HG02981 (cell line): ENCODE data around the gene TRAK2.
"Not testable (repeated sequence)": the region's sequence is repeated elsewhere in the genome, so short reads cannot be mapped to it uniquely, and the experiment has no call there.

ENCODE experiments used
- ATAC-seq: cut with Tn5 transposase; IDR thresholded peaks from one replicate; pipeline ENCODE4 v1.9.1; 2021; ENCODE audit warnings: mild to moderate bottlenecking, moderate library complexity; ENCODE audit not compliant: unreplicated experiment

Gene TRAK2

DNA sequence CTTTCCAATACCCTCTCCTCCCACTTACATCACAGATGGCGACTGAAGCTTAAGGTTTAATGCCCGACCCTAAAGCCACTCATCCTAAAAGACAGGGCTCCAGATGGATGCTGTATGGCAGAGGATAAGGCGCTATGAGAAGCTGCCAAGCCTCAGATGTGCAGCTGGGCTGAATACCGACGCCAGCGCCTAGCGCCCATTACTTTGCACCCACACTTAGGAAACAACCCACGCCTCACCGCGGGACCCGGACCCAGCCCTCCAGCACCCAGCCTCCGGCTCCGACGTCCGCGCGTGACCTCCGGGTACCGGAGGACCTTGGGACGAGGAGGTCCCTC lies 335 bp downstream of the TRAK2 start:
- no peak for ATAC-seq

- no peak for ATAC-seq
Observed at GRCh38 chr2:201448701-201449100, 2.6 kb downstream of the TRAK2 start.

DNA sequence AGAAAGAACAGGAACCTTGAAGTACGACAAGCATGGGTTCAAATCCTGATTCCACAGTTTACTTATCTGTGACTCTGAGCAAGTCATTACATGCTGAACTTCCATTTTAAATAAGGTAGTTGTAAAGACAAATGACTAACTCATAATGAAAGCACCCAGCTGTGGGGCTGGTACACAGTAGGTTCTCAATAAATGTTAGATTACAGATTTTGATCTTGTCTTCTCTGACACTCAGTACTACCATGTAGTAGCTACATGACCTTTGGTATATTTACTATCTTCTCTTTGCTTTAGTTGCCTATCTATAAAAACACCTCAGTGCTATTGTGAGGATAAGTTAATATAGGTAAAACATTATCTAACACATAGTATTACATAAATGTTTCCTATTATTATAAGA lies 3.2 kb downstream of the TRAK2 start:
- no peak for ATAC-seq

DNA sequence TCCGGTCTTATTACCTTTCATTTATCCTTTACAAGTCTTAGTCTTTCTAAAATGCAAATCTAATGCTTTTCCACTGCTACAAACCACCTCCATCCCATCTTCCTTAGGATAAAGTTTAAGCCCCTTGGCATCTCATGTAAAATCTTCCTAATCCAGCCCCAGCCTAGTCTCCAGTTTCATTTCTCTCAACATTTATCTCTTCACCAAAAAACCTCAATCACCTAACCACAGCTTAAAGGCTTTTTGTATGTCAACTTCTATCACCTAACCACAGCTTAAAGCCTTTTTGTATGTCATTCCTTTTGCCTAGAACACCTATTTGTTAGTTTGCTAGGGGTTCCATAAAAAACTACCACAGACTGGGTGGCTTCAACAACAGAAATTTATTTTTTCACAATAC lies 4.2 kb downstream of the TRAK2 start:
- no peak for ATAC-seq

GRCh38 chr2:201444746-201445465 lies 6.4 kb downstream of the TRAK2 start:
- no peak for ATAC-seq

- no peak for ATAC-seq
Observed at GRCh38 chr2:201441409-201441808, 9.8 kb downstream of the TRAK2 start.

DNA sequence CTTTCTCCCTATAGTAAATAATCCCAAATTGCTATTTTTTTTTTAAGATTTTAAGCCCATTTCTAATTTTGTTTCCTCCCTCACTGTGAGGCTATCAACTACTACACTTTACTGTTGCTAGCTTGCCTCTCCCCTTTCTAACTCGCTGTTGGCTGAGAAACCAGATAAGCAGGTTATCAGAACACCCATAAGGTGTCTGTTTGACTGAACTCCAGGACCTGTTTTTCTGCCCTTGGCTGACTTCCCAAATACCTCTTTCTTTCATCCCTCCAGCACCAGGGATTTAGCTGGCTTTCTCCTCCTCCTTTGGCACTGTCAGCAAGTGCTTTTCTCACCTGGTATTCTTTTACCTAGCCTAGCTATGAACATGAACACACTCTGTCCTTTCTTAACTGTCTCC lies 11.1 kb downstream of the TRAK2 start:
- no peak for ATAC-seq

GRCh38 chr2:201439336-201439922 lies 11.8 kb downstream of the TRAK2 start:
- ATAC-seq: not testable (repeated sequence)

GRCh38 chr2:201436141-201436540 lies 15.1 kb downstream of the TRAK2 start:
- no peak for ATAC-seq

DNA sequence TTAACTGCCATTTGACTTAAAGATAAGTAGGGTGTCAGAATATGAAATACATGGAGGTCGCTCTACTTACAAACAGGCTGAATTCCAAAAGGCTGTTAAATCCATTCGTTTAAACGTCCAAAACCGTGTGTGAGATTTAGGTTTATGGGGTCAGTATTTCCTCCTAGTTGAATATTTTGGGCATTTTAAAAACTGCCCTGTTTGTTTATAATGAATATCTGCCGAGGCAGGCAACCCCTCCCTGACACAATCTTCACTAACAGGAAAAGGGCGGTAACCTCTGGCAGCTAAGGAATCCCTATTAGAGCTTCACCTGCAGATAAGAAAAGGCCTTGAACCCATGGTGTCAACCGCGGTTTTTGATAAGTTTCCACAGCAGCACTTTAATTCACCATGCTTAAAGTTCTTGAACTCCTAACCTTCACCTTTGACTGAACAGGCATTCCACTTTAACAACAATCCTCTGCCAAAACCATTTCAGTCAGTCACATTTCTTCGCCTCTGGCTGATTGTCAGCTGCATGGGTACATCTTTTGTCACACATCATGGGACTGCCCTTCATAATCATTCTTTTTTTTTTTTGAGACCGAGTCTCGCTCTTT lies 17.8 kb downstream of the TRAK2 start:
- no peak for ATAC-seq

DNA sequence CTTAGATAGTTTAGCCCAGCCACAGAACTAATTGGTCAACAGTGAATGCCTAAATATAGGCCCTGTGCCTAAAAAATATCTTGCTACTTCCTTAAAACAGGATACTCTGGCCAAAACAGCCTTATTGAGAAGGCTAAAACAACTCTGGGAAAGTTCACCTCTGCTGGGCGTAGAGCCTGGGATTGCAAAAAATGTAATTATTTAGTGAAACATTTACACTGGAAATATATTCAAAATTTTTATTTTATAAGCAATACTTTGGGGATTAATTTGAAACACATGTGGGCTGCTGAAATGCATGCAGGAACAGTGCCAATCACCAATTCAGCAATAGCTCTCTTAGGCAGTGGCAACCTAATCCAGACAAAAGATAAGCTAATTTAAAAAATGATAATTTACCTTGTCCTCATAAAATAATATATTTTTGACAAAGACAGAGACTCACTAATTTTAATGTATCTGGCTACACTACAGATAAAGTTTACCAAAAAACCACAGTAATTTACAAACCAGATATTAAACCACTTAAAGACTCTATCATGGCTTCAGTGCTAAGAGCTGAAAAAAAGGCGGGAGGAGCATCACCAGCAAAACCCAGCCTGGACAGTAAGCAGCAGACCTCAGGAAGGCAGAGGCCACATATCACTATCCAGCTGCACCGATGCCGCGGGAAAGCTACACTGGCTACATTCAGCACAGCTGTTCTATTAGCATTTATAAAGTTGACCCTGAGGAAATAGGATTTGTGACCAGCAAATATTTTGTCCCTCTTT lies 18.5 kb downstream of the TRAK2 start:
- no peak for ATAC-seq

GRCh38 chr2:201432038-201432620 lies 19.1 kb downstream of the TRAK2 start:
- no peak for ATAC-seq

DNA sequence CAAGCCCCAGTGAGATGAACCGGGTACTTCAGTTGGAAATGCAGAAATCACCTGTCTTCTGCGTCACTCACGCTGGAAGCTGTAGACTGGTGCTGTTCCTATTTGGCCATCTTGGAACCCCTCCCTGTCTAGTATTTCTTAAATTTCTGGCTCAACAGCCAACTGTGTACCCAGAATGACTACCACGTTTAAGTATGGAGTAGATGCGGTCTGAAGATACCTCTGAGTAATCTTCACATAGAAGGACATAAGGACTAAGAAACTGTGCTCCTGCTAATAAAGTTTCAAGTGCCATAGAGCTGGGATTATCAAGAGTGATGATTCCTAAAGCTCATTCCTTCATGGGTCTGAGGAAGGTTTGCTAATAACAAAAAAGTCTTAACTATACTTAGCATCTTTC lies 20.4 kb downstream of the TRAK2 start:
- no peak for ATAC-seq

- not testable (repeated sequence) for ATAC-seq
Observed at GRCh38 chr2:201430322-201430721, 20.9 kb downstream of the TRAK2 start.

GRCh38 chr2:201429835-201430234 lies 21.4 kb downstream of the TRAK2 start:
- ATAC-seq: not testable (repeated sequence)

- ATAC-seq: not testable (repeated sequence)
Observed at GRCh38 chr2:201428366-201428765, 22.9 kb downstream of the TRAK2 start.

DNA sequence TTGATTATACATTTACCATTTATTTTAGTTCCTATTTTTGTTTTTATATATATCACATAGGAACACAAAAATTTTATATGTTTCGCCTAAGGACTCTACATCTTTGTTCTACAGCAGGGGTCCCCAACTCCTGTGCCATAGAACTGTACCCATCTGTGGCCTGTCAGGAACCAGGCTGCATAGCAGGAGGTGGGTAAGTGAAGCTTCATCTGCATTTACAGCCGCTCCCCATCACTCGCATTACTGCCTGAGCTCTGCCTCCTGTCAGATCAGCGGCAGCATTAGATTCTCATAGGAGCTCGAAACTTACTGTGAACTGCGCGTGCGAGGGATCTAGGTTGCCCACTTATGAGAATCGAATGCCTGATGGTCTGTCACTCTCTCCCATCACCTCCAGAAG lies 25.3 kb downstream of the TRAK2 start:
- no peak for ATAC-seq

- no peak for ATAC-seq
Observed at GRCh38 chr2:201420442-201421113, 30.7 kb downstream of the TRAK2 start.

- ATAC-seq: no peak
Observed at GRCh38 chr2:201419986-201420385, 31.3 kb downstream of the TRAK2 start.

- no peak for ATAC-seq
Observed at GRCh38 chr2:201419057-201419635, 32.1 kb downstream of the TRAK2 start.
